ENCODE data around the gene NF1. TPM values are rescaled to one million over a fixed set of nuclear protein-coding genes. Genes with fewer than 3 reads are reported as not detected.
A peak's percentile ranks its signal among the peaks of the same experiment; 100 is the strongest.
"Not testable (repeated sequence)": the region's sequence is repeated elsewhere in the genome, so short reads cannot be mapped to it uniquely, and the experiment has no call there.

NF1 gene
- total RNA-seq, 1 donor from 2014 or later: 66.7 TPM

DNA sequence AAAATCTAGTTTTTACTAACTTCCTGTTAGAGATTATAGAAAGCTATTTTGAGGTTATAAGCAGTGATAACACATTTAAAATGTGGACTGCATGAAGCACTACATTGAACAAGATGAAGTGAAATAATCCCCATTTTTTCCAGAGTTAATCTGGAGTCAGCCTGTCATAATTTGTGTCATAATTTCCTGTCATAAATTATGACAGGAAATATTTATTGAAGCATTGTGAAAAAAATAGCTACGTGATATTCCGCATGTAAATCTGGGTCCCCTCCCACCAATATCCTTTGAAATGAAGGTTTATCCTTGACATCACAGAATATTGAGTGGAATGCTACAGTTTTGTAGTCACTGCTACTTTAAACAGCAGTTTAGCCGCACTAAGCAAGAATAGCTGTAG is 162.2 kb downstream of the NF1 start:
- TF ChIP-seq, protein P1, sequence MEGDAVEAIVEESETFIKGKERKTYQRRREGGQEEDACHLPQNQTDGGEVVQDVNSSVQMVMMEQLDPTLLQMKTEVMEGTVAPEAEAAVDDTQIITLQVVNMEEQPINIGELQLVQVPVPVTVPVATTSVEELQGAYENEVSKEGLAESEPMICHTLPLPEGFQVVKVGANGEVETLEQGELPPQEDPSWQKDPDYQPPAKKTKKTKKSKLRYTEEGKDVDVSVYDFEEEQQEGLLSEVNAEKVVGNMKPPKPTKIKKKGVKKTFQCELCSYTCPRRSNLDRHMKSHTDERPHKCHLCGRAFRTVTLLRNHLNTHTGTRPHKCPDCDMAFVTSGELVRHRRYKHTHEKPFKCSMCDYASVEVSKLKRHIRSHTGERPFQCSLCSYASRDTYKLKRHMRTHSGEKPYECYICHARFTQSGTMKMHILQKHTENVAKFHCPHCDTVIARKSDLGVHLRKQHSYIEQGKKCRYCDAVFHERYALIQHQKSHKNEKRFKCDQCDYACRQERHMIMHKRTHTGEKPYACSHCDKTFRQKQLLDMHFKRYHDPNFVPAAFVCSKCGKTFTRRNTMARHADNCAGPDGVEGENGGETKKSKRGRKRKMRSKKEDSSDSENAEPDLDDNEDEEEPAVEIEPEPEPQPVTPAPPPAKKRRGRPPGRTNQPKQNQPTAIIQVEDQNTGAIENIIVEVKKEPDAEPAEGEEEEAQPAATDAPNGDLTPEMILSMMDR (IDR thresholded peaks at IDR 0.05): no peak
- H3K9me3 Mint-ChIP-seq (ENCODE audit: unreplicated experiment): no peaks in the 10 kb centered on the region
- H3K27me3 Mint-ChIP-seq (ENCODE audit: unreplicated experiment): no peaks in the 10 kb centered on the region
- H3K4me1 Mint-ChIP-seq (ENCODE audit: unreplicated experiment): peaks cover 11% of the 10 kb centered on the region
- H3K27ac Mint-ChIP-seq (ENCODE audit: unreplicated experiment): no peak overlapping the region
- H3K4me3 Mint-ChIP-seq (ENCODE audit: unreplicated experiment): no peak overlapping the region
- peaks cover 29% of the 10 kb centered on the region for H3K36me3 Mint-ChIP-seq (ENCODE audit: unreplicated experiment)
- DNase-seq (ENCODE audit: extremely low spot score, unreplicated experiment): no peak

DNA sequence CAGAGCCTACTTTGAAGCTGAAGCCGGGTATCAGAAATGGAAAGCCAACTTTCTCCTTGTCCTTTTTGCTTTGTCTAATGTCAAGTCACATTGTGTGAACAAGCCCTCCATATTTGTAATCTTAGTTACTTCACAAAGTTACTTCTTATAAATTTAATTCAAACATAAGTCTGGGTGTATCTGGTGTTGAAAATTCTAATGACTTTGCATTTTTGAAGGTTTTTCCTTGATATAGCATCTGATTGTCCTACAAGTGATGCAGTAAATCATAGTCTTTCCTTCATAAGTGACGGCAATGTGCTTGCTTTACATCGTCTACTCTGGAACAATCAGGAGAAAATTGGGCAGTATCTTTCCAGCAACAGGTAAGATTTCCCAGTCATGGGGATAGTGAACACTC is 165.4 kb downstream of the NF1 start:
- no peaks in the 10 kb centered on the region for H3K9me3 Mint-ChIP-seq (ENCODE audit: unreplicated experiment)
- H3K27me3 Mint-ChIP-seq (ENCODE audit: unreplicated experiment): no peaks in the 10 kb centered on the region
- DNase-seq (ENCODE audit: extremely low spot score, unreplicated experiment): no peak
- TF ChIP-seq, protein P1 (IDR thresholded peaks at IDR 0.05): no peak
- peaks cover 3% of the 10 kb centered on the region for H3K4me1 Mint-ChIP-seq (ENCODE audit: unreplicated experiment)
- H3K4me3 Mint-ChIP-seq (ENCODE audit: unreplicated experiment): no peak overlapping the region
- H3K27ac Mint-ChIP-seq (ENCODE audit: unreplicated experiment): no peak overlapping the region
- peaks cover 19% of the 10 kb centered on the region for H3K36me3 Mint-ChIP-seq (ENCODE audit: unreplicated experiment)

DNA sequence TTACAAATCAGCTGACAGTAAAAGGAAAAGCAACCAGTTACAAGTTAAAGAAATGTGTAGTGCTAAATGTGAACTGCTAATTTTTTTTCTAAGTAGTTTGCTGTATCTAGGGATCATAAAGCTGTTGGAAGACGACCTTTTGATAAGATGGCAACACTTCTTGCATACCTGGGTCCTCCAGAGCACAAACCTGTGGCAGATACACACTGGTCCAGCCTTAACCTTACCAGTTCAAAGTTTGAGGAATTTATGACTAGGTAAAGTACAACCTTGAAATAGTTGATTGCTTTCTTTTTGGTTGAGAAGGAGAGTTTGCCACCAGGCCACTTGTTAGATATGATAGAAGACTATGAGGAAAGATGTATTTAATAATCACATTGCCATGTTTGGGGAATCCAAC is 166.8 kb downstream of the NF1 start:
- Mint-ChIP-seq H3K9me3 (ENCODE audit: unreplicated experiment) (no peaks in the 10 kb centered on the region), H3K36me3 (ENCODE audit: unreplicated experiment) (peaks cover 31% of the 10 kb centered on the region), H3K4me3 (ENCODE audit: unreplicated experiment) (no peak overlapping the region), H3K4me1 (ENCODE audit: unreplicated experiment) (no peaks in the 10 kb centered on the region), H3K27ac (ENCODE audit: unreplicated experiment) (no peak overlapping the region), H3K27me3 (ENCODE audit: unreplicated experiment) (no peaks in the 10 kb centered on the region)
- DNase-seq (ENCODE audit: extremely low spot score, unreplicated experiment): no peak
- TF ChIP-seq, protein P1 (IDR thresholded peaks at IDR 0.05): no peak

DNA sequence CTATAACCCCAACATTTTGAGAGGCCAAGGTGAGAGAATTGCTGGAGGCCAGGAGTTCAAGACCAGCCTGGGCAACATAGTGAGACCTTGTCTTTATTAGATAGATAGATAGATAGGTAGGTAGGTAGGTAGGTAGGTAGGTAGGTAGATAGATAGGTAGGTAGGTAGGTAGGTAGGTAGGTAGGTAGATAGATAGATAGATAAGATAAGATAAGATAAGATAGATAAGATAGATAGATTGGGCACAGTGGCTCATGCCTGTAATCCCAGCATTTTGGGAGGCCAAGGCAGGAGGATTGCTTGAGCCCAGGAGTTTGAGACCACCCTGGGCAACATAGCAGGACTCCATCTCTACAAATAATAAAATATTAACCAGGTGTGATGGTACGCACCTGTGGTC is 168.1 kb downstream of the NF1 start:
- not testable (repeated sequence) for H3K4me3 Mint-ChIP-seq (ENCODE audit: unreplicated experiment); H3K9me3 Mint-ChIP-seq (ENCODE audit: unreplicated experiment); DNase-seq (ENCODE audit: extremely low spot score, unreplicated experiment); H3K27ac Mint-ChIP-seq (ENCODE audit: unreplicated experiment); H3K4me1 Mint-ChIP-seq (ENCODE audit: unreplicated experiment); H3K27me3 Mint-ChIP-seq (ENCODE audit: unreplicated experiment)
- H3K36me3 Mint-ChIP-seq (ENCODE audit: unreplicated experiment): peaks cover 42% of the 10 kb centered on the region

DNA sequence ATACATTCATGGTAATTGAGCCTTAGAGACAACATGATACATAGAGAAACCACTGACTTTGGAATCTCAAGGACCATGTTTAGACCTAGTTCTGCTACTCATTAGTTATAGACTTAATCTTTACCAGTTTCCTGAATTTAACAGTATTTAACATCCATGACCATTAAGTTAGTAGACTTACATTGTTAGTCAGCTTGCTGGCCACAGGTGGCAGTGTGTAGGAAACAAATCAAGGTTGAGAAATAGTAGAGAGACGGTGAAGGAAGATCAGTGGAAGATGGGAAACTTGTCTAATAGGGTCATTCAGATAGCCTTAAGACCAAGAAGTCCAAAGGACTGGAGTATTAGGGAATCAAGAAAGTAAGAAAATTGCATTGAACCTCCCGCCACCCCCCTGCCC is 171.3 kb downstream of the NF1 start:
- Mint-ChIP-seq H3K36me3 (ENCODE audit: unreplicated experiment) (peaks cover 39% of the 10 kb centered on the region), H3K27ac (ENCODE audit: unreplicated experiment) (no peak overlapping the region), H3K9me3 (ENCODE audit: unreplicated experiment) (no peaks in the 10 kb centered on the region), H3K4me1 (ENCODE audit: unreplicated experiment) (peaks cover 30% of the 10 kb centered on the region), H3K27me3 (ENCODE audit: unreplicated experiment) (no peaks in the 10 kb centered on the region), H3K4me3 (ENCODE audit: unreplicated experiment) (no peak overlapping the region)
- DNase-seq (ENCODE audit: extremely low spot score, unreplicated experiment): no peak
- TF ChIP-seq, protein P1 (IDR thresholded peaks at IDR 0.05): peak; percentile 22

DNA sequence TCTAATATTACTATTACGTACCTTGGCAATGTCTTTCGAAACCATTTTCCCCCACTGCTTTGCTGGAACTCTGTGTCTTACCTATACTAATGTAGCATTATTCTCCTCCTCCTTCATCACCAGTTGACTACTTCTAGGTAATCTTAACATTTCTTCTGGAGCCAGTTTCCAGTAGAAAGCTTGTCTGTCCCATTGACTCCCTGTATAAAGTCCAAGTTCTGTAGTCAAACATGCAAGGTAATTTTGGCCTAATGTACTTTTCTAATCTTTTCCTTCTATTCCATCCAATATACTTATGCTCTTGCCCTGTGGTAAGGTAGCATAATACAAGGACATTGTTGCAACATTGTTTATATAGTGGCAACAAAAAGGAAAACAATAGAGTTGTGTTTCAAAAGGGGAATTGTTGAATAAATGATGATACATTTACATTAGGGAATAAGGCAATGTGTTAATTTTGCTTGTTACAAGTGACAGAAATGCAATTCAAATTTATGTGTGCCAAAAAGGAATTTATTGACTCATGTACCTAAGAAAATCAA is 174.3 kb downstream of the NF1 start:
- no peaks in the 10 kb centered on the region for H3K27me3 Mint-ChIP-seq (ENCODE audit: unreplicated experiment)
- peak overlapping the region; percentile 85 for H3K27ac Mint-ChIP-seq (ENCODE audit: unreplicated experiment)
- H3K36me3 Mint-ChIP-seq (ENCODE audit: unreplicated experiment): peaks cover 53% of the 10 kb centered on the region
- no peak overlapping the region for H3K4me3 Mint-ChIP-seq (ENCODE audit: unreplicated experiment)
- TF ChIP-seq, protein P1 (IDR thresholded peaks at IDR 0.05): no peak
- no peaks in the 10 kb centered on the region for H3K9me3 Mint-ChIP-seq (ENCODE audit: unreplicated experiment)
- peaks cover 36% of the 10 kb centered on the region for H3K4me1 Mint-ChIP-seq (ENCODE audit: unreplicated experiment)
- DNase-seq (ENCODE audit: extremely low spot score, unreplicated experiment): no peak

All from osteocyte (in vitro differentiated cells).